Fibroblast of the aortic adventitia (primary cell): ENCODE measurements around the gene SEMA4D. TPM values are rescaled to one million over a fixed set of nuclear protein-coding genes. Genes with fewer than 3 reads are reported as not detected.

Experiments
- DNase-seq: peaks from one replicate; pipeline ENCODE4 v3.0.0-alpha.2; 2010; ENCODE audit warnings: low read depth
- H3K4me3 ChIP-seq: 2 replicates; pipeline ENCODE4 v1.5.1; 2011; ENCODE audit warnings: low read depth, mild to moderate bottlenecking, control low read depth, low read length, moderate library complexity
- CTCF ChIP-seq: IDR thresholded peaks from 2 replicates; pipeline ENCODE4 v1.5.1; 2011; ENCODE audit warnings: mild to moderate bottlenecking, low read length, control low read depth, inconsistent platforms; ENCODE audit not compliant: insufficient read depth
- total RNA-seq: library from RNA; depleted of rRNA; stranded (reverse); fragments of >200 nt; gene quantifications from 2 replicates; pipeline ENCODE4 v1.2.3, GENCODE V29; 2012; ENCODE audit warnings: low replicate concordance

Gene SEMA4D
- total RNA-seq, 1 donor = 0.36 TPM

- H3K4me3 ChIP-seq = no peak overlapping the region
These were observed 92.1 kb downstream of the SEMA4D start for GRCh38 chr9:89405826-89406225.

GRCh38 chr9:89404074-89404473 is 93.8 kb downstream of the SEMA4D start:
- no peak for TF ChIP-seq CTCF
- no peak for DNase-seq
- no peak overlapping the region for H3K4me3 ChIP-seq

More at GRCh38 chr9:89405826-89406225, 92.1 kb downstream of the SEMA4D start:
- no peak for TF ChIP-seq CTCF
- no peak for DNase-seq

- TF ChIP-seq CTCF = no peak
These were observed 95.1 kb downstream of the SEMA4D start for GRCh38 chr9:89402695-89403427.

GRCh38 chr9:89400403-89401116 is 97.4 kb downstream of the SEMA4D start:
- no peak for DNase-seq
- H3K4me3 ChIP-seq = no peak overlapping the region
- no peak for TF ChIP-seq CTCF

More at GRCh38 chr9:89402695-89403427, 95.1 kb downstream of the SEMA4D start:
- no peak overlapping the region for H3K4me3 ChIP-seq
- DNase-seq = no peak

- TF ChIP-seq CTCF = no peak
- no peak overlapping the region for H3K4me3 ChIP-seq
- no peak for DNase-seq
These were observed 99.3 kb downstream of the SEMA4D start for GRCh38 chr9:89398621-89399020.

GRCh38 chr9:89397471-89397870 is 100.4 kb downstream of the SEMA4D start:
- H3K4me3 ChIP-seq = no peak overlapping the region
- DNase-seq = no peak
- TF ChIP-seq CTCF = no peak
